SKM-1 treated with dmso at 0.1 percent for 144 hours (cell line): ENCODE data around the gene AGXT2.
A peak's percentile ranks its signal among the peaks of the same experiment; 100 is the strongest.

Source experiments
- DNase-seq: peaks from one replicate; lab custom pipeline; 2025; ENCODE audit not compliant: unreplicated experiment; lab: John Stamatoyannopoulos, UW

AGXT2 gene

DNA sequence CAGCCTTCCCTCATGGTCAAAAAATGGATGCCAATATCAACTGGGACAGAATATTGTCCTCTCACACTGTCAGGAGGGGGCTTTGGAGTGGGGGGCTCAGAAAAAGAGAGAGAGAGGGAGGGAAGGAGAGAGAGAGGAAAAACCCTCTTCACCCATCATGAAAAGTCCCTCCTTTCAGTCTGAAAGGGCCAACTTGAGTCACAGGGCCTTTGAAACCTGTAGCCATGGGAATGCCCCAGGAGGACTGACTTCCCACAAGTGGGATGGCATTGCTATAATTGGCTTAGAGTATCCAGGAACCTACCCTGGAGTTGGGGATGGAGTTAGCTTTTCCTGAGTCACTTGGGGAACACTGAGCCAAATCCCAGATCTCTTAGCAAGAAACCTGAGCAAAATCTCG lies 77.2 kb downstream of the AGXT2 start:
- no peak for DNase-seq

GRCh38 chr5:34968258-34968657 lies 79.5 kb downstream of the AGXT2 start:
- DNase-seq: no peak

DNA sequence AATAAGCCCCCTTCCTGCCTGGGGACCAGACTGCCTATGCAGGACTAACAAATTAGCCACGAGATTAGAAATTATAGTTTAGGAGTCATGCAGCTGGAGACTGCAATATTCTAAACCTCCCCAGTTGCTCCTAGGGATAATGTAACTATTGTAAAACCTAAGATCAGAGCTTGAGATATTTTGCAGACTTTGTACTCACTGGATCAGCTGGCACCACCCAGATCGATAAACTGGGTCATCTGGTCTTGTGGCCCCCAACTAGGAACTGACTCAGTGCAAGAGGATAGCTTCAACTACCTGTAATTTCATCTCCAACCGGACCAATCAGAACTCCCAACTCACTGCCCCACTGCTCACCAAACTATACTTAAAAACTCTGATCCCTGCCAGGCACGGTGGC lies 80.2 kb downstream of the AGXT2 start:
- DNase-seq: no peak

DNA sequence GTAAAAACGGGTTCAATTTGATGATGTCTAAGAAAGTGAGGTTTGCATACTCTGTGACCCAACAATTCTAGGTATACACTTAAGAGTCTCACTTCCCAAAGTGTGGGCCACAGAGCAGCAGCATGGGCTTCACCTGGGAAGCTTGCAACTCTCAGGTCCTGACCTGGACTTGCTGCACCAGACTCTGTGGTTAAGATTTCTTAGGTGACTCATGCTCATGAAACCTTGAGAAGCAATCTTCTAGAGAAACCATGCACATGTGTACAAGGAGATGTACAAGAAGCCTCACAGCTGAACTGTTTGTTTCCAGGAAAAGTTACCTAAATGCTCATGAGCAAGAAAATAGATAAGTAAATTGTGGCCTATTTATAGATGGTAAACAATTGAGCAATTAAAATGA lies 88.4 kb downstream of the AGXT2 start:
- DNase-seq: no peak

GRCh38 chr5:34957857-34958690 lies 89.7 kb downstream of the AGXT2 start:
- DNase-seq: peak; percentile 30

DNA sequence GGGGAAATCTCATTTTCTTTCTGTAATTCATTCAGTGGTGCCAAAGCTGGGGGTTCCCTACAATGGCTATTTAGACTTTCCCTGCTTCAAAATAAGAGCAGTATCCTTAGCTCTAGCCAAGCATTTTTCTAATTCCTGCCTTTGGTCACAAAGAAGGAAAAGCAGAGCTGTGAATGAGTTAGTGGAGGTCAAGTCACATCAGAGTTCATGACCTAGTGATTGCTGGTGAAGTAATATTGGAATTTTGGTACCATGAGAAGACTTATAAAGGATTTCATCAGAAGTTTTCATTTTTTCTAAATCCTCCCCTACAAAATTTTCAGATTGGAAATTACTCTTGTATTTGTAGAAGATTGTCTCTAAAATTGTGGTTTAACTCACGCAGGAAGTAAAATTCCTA lies 90.4 kb downstream of the AGXT2 start:
- no peak for DNase-seq
